Activated T-cell treated with anti-CD3 and anti-CD28 coated beads, Interleukin-2, amount 50 U/mL, for 4 hours (primary cell): ENCODE measurements around the gene ACTN4. TPM values are rescaled to one million over a fixed set of nuclear protein-coding genes. Genes with fewer than 3 reads are reported as not detected.
"Not testable (repeated sequence)": the region's sequence is repeated elsewhere in the genome, so short reads cannot be mapped to it uniquely, and the experiment has no call there.

Experiments
- ATAC-seq, 2 donors: fragments of 200-7000 bp; cut with Tn5 transposase; one replicate each; pipeline ENCODE4 v1.10.0; 2021
- DNase-seq: peaks from one replicate; pipeline ENCODE4 v3.0.0-alpha.2; 2020
- H3K27me3 Mint-ChIP-seq: one replicate; pipeline ENCODE4 v1.8.0; 2021; ENCODE audit warnings: low read depth, mixed read lengths
- H3K36me3 Mint-ChIP-seq: one replicate; pipeline ENCODE4 v1.8.0; 2022; ENCODE audit warnings: mixed read lengths; ENCODE audit not compliant: insufficient read depth
- H3K4me1 Mint-ChIP-seq: one replicate; pipeline ENCODE4 v1.8.0; 2021; ENCODE audit warnings: low read depth, mixed read lengths
- H3K4me3 Mint-ChIP-seq: one replicate; pipeline ENCODE4 v1.8.0; 2021; ENCODE audit warnings: mild to moderate bottlenecking, moderate library complexity, mixed read lengths
- H3K9me3 Mint-ChIP-seq: one replicate; pipeline ENCODE4 v1.8.0; 2021; ENCODE audit warnings: mixed read lengths
- total RNA-seq, 3 donors: library from RNA; stranded (reverse); gene quantifications; one replicate each; pipeline ENCODE4 v1.2.1, GENCODE V29; 2021

Gene ACTN4
- total RNA-seq, 3 donors from 2014 or later = 215 to 233 (median 230) TPM

GRCh38 chr19:38629568-38629967 is 17.9 kb upstream of the ACTN4 start:
- Mint-ChIP-seq H3K36me3 (peaks cover 34% of the 10 kb centered on the region), H3K27me3 (no peaks in the 10 kb centered on the region), H3K4me1 (peaks cover 2% of the 10 kb centered on the region), H3K4me3 (no peak overlapping the region), H3K9me3 (no peaks in the 10 kb centered on the region)
- ATAC-seq (no peak), DNase-seq (no peak)

- not testable (repeated sequence) for DNase-seq, H3K9me3 Mint-ChIP-seq, ATAC-seq, H3K4me3 Mint-ChIP-seq, H3K27me3 Mint-ChIP-seq
- Mint-ChIP-seq H3K4me1 (peaks cover 15% of the 10 kb centered on the region), H3K36me3 (peaks cover 35% of the 10 kb centered on the region)
These were observed 16.1 kb upstream of the ACTN4 start for GRCh38 chr19:38631301-38631700.

- not testable (repeated sequence) for H3K4me3 Mint-ChIP-seq, DNase-seq, H3K9me3 Mint-ChIP-seq, H3K27me3 Mint-ChIP-seq, ATAC-seq
- H3K36me3 Mint-ChIP-seq = peaks cover 33% of the 10 kb centered on the region
- peaks cover 20% of the 10 kb centered on the region for H3K4me1 Mint-ChIP-seq
These were observed 15.5 kb upstream of the ACTN4 start for GRCh38 chr19:38631811-38632475.

- Mint-ChIP-seq H3K27me3 (no peaks in the 10 kb centered on the region), H3K4me3 (no peak overlapping the region), H3K9me3 (no peaks in the 10 kb centered on the region), H3K36me3 (peaks cover 31% of the 10 kb centered on the region), H3K4me1 (peaks cover 24% of the 10 kb centered on the region)
- DNase-seq (no peak), ATAC-seq (no peak)
These were observed 14.8 kb upstream of the ACTN4 start for GRCh38 chr19:38632476-38633213.

GRCh38 chr19:38634757-38635482 is 12.5 kb upstream of the ACTN4 start:
- no peaks in the 10 kb centered on the region for H3K27me3 Mint-ChIP-seq
- no peak overlapping the region for H3K4me3 Mint-ChIP-seq
- peak in 1 of 2 donors; percentile 29 for ATAC-seq
- peak; percentile 69 for DNase-seq
- no peaks in the 10 kb centered on the region for H3K9me3 Mint-ChIP-seq
- H3K36me3 Mint-ChIP-seq = peaks cover 24% of the 10 kb centered on the region
- H3K4me1 Mint-ChIP-seq = peaks cover 24% of the 10 kb centered on the region

GRCh38 chr19:38635483-38636399 is 11.7 kb upstream of the ACTN4 start:
- Mint-ChIP-seq H3K36me3 (peaks cover 24% of the 10 kb centered on the region), H3K9me3 (no peaks in the 10 kb centered on the region), H3K27me3 (no peaks in the 10 kb centered on the region), H3K4me3 (no peak overlapping the region), H3K4me1 (peaks cover 24% of the 10 kb centered on the region)
- DNase-seq (no peak), ATAC-seq (no peak)

GRCh38 chr19:38638461-38638860 is 9.0 kb upstream of the ACTN4 start:
- Mint-ChIP-seq H3K9me3 (no peaks in the 10 kb centered on the region), H3K27me3 (no peaks in the 10 kb centered on the region), H3K36me3 (peaks cover 13% of the 10 kb centered on the region), H3K4me3 (no peak overlapping the region), H3K4me1 (peaks cover 27% of the 10 kb centered on the region)
- ATAC-seq (no peak), DNase-seq (no peak)

- Mint-ChIP-seq H3K36me3 (peaks cover 10% of the 10 kb centered on the region), H3K4me1 (peaks cover 24% of the 10 kb centered on the region), H3K27me3 (no peaks in the 10 kb centered on the region), H3K9me3 (no peaks in the 10 kb centered on the region), H3K4me3 (no peak overlapping the region)
- DNase-seq = no peak
- no peak for ATAC-seq
These were observed 7.8 kb upstream of the ACTN4 start for GRCh38 chr19:38639679-38640078.

GRCh38 chr19:38640368-38640767 is 7.1 kb upstream of the ACTN4 start:
- no peak overlapping the region for H3K4me3 Mint-ChIP-seq
- H3K27me3 Mint-ChIP-seq = no peaks in the 10 kb centered on the region
- no peaks in the 10 kb centered on the region for H3K9me3 Mint-ChIP-seq
- peaks cover 6% of the 10 kb centered on the region for H3K36me3 Mint-ChIP-seq
- DNase-seq (no peak), ATAC-seq (no peak)
- peaks cover 20% of the 10 kb centered on the region for H3K4me1 Mint-ChIP-seq

- no peak for DNase-seq
- Mint-ChIP-seq H3K36me3 (no peaks in the 10 kb centered on the region), H3K27me3 (no peaks in the 10 kb centered on the region), H3K4me1 (peaks cover 5% of the 10 kb centered on the region), H3K9me3 (no peaks in the 10 kb centered on the region), H3K4me3 (no peak overlapping the region)
- ATAC-seq = no peak
These were observed 5.3 kb upstream of the ACTN4 start for GRCh38 chr19:38642176-38642575.

GRCh38 chr19:38644719-38645118 is 2.7 kb upstream of the ACTN4 start:
- Mint-ChIP-seq H3K27me3 (peaks cover 7% of the 10 kb centered on the region), H3K4me1 (peaks cover 17% of the 10 kb centered on the region), H3K4me3 (no peak overlapping the region), H3K36me3 (peaks cover 3% of the 10 kb centered on the region), H3K9me3 (no peaks in the 10 kb centered on the region)
- DNase-seq (no peak), ATAC-seq (no peak)

- Mint-ChIP-seq H3K36me3 (peaks cover 3% of the 10 kb centered on the region), H3K4me3 (peak overlapping the region; percentile 95), H3K9me3 (no peaks in the 10 kb centered on the region), H3K27me3 (peaks cover 10% of the 10 kb centered on the region), H3K4me1 (peaks cover 46% of the 10 kb centered on the region)
- no peak for ATAC-seq
- no peak for DNase-seq
These were observed 718 bp downstream of the ACTN4 start for GRCh38 chr19:38647966-38648768.

GRCh38 chr19:38648769-38649304 is 1.4 kb downstream of the ACTN4 start:
- peaks cover 7% of the 10 kb centered on the region for H3K36me3 Mint-ChIP-seq
- H3K4me3 Mint-ChIP-seq = peak overlapping the region; percentile 95
- H3K27me3 Mint-ChIP-seq = peaks cover 10% of the 10 kb centered on the region
- no peaks in the 10 kb centered on the region for H3K9me3 Mint-ChIP-seq
- peaks cover 52% of the 10 kb centered on the region for H3K4me1 Mint-ChIP-seq
- DNase-seq = no peak
- ATAC-seq = no peak
